ENCODE data around the gene PUS7.
"Not testable (repeated sequence)": the region's sequence is repeated elsewhere in the genome, so short reads cannot be mapped to it uniquely, and the experiment has no call there.

Gene PUS7

GRCh38 chr7:105521717-105522463 lies at the start of gene PUS7:
Gene PUS7 (minus strand): TSS chr7:105522271. CDS start chr7:105508512, 13,759 bp downstream.
- DNase-seq (ENCODE audit: low read depth in 3 of 3): peak; percentile 56 to 84 (median 68)

- no peak for DNase-seq (ENCODE audit: low read depth in 3 of 3)
Observed at GRCh38 chr7:105567821-105568220, 45.8 kb upstream of the PUS7 start.

GRCh38 chr7:105567024-105567423 lies 45.0 kb upstream of the PUS7 start:
- no peak for DNase-seq (ENCODE audit: low read depth in 3 of 3)

GRCh38 chr7:105565190-105565589 lies 43.1 kb upstream of the PUS7 start:
- DNase-seq (ENCODE audit: low read depth in 3 of 3): no peak

- no peak for DNase-seq (ENCODE audit: low read depth in 3 of 3)
Observed at GRCh38 chr7:105559926-105560325, 37.9 kb upstream of the PUS7 start.

GRCh38 chr7:105538339-105538738 lies 16.3 kb upstream of the PUS7 start:
- no peak for DNase-seq (ENCODE audit: low read depth in 3 of 3)

- DNase-seq (ENCODE audit: low read depth in 3 of 3): no peak
Observed at GRCh38 chr7:105532709-105533460, 10.8 kb upstream of the PUS7 start.

- DNase-seq (ENCODE audit: low read depth in 3 of 3): peak; percentile 79 to 89 (median 83)
Observed at GRCh38 chr7:105531792-105532671, 10.0 kb upstream of the PUS7 start, which contains the start of gene RINT1. Gene RINT1 (plus strand): TSS chr7:105532201. CDS start chr7:105532316, 115 bp downstream.

GRCh38 chr7:105530546-105530945 lies 8.5 kb upstream of the PUS7 start:
- no peak for DNase-seq (ENCODE audit: low read depth in 3 of 3)

GRCh38 chr7:105530126-105530525 lies 8.1 kb upstream of the PUS7 start:
- no peak for DNase-seq (ENCODE audit: low read depth in 3 of 3)

GRCh38 chr7:105527737-105528136 lies 5.7 kb upstream of the PUS7 start:
- not testable (repeated sequence) for DNase-seq (ENCODE audit: low read depth in 3 of 3)

GRCh38 chr7:105524840-105525239 lies 2.8 kb upstream of the PUS7 start:
- DNase-seq (ENCODE audit: low read depth in 3 of 3): no peak

- not testable (repeated sequence) for DNase-seq (ENCODE audit: low read depth in 3 of 3)
Observed at GRCh38 chr7:105524423-105524822, 2.4 kb upstream of the PUS7 start.

- DNase-seq (ENCODE audit: low read depth in 3 of 3): peak; percentile 11 to 57 (median 12)
Observed at GRCh38 chr7:105521027-105521716, 899 bp downstream of the PUS7 start.

GRCh38 chr7:105520620-105521019 lies 1.5 kb downstream of the PUS7 start:
- not testable (repeated sequence) for DNase-seq (ENCODE audit: low read depth in 3 of 3)

- DNase-seq (ENCODE audit: low read depth in 3 of 3): no peak
Observed at GRCh38 chr7:105519353-105519752, 2.7 kb downstream of the PUS7 start.

GRCh38 chr7:105515610-105516009 lies 6.5 kb downstream of the PUS7 start:
- not testable (repeated sequence) for DNase-seq (ENCODE audit: low read depth in 3 of 3)

- DNase-seq (ENCODE audit: low read depth in 3 of 3): no peak
Observed at GRCh38 chr7:105512926-105513526, 9.0 kb downstream of the PUS7 start.

GRCh38 chr7:105512415-105512814 lies 9.7 kb downstream of the PUS7 start:
- DNase-seq (ENCODE audit: low read depth in 3 of 3): no peak

GRCh38 chr7:105502173-105502572 lies 19.9 kb downstream of the PUS7 start:
- DNase-seq (ENCODE audit: low read depth in 3 of 3): no peak

- DNase-seq (ENCODE audit: low read depth in 3 of 3): no peak
Observed at GRCh38 chr7:105497016-105497415, 25.1 kb downstream of the PUS7 start.

Measured in stimulated activated CD4-positive, alpha-beta T cell treated with anti-CD3 and anti-CD28 coated beads, TNF-alpha, amount 100 ng/mL, for 24 hours (primary cell).